Caki2 (cell line): ENCODE data around the gene SCN3A. TPM values are rescaled to one million over a fixed set of nuclear protein-coding genes. Genes with fewer than 3 reads are reported as not detected.

Source experiments
- DNase-seq: peaks from one replicate; pipeline ENCODE4 v3.0.0-alpha.2; 2015; ENCODE audit warnings: low read depth
- in situ Hi-C: cut with HindIII; loops from 2 replicates; pipeline ENCODE4 v1.10.0; 2016; ENCODE audit warnings: low sequenced_read_pairs, low pct_unique_long_range_greater_than_20kb, mixed read lengths
- total RNA-seq: library from RNA; depleted of rRNA; stranded (reverse); fragments of >200 nt; shearing (Covaris generic); gene quantifications from 2 replicates; pipeline ENCODE4 v1.2.3, GENCODE V29; 2014; ENCODE audit warnings: low replicate concordance

SCN3A gene
- total RNA-seq, 1 experiment from 2014 or later, result 0.24 TPM

DNA sequence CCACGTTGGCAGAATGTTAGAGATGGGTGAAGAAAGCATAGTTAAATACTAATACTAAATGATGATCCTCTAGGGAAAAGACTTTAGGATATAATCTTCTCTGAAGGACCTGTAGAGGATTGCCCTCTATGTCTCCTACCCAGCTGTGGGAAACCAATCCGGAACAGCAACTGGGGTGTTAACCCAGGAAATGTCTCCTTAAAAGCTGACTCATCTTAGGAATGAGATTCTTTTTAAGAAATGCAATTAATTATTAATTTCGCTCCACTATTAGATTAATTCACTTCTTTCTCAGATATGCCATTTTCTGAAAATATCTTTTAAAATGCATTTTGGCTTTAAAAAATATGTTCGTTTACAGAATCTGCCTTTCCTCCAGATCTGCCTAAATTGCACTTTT is 7.4 kb downstream of the SCN3A start:
- in situ Hi-C loops, result no loop called here
- peak; percentile 19 for DNase-seq

DNA sequence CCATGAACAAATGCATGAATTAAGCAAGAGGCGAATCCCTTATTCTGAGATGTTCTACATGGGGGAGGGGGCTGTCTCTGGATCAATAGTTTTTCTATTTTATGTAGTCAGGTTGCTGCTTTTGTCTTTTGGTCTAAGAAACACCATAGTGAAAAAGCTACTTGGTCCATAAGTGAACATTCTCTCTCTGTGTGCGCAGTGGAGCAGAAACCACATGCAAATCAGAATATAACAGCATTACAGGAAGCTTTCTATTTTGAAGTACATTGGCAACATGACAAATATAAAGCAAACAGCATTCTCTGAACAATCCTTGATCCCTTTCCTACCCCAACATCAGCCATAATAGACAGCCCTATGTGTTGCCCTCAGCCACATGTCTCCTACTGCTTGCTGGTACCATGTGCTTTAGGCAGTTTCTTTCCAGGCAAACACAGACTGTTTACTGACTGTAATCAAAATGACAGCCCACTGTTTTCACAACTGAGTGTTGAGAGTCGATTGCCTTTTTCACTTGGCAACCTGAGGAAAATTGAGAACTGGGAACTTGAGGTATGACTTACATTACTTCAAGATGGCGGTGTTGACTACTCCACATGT is 10.6 kb downstream of the SCN3A start:
- in situ Hi-C loops, result no loop called here
- no peak for DNase-seq

DNA sequence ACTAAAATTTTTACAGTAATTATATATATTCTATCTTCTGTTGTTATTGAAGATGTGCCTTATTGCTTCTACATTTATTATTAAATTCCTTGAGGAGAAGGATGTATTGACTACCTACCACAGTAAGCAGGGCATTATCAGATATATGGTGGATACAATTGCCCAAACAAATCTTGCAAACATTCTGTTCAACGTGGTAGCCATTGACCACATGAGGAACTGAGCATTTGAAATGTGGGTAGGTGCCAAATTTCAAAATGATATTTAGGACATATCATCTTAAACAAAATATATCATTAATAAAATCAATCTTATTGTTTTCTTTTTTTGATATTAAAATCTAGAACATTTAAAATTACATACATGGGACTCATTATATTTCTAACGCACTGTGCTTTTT is 11.1 kb downstream of the SCN3A start:
- in situ Hi-C loops, result no loop called here
- DNase-seq, result no peak

DNA sequence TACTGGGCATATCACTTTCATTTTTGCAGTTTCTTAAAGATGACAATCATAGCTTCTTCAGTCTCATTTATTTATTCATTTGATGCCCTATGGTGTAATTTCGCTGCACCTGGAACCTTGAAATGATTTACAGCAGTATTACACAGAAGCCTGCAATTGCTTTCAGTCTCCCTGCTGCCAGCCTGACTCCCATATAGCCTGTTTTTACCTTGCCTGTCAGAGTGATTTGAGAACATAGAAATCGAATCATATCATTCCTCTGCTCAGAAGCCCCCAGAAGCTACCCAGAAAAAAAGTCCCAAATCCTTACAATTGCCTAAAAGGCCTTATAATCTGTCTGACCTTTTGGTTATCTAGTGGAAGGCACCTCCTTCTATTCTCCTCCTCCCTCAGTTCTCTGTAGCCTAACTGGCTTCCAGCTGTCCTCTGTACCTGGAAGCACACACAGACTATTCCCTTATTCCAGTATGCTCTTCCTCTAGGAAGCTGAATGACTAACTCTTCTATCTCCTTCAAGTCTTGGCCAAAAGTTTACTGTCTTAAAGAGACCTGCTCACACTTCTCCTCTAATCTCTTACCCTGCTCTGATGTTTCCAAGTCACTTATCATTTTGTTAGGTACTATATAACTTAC is 12.6 kb downstream of the SCN3A start:
- in situ Hi-C loops, result no loop called here
- no peak for DNase-seq

DNA sequence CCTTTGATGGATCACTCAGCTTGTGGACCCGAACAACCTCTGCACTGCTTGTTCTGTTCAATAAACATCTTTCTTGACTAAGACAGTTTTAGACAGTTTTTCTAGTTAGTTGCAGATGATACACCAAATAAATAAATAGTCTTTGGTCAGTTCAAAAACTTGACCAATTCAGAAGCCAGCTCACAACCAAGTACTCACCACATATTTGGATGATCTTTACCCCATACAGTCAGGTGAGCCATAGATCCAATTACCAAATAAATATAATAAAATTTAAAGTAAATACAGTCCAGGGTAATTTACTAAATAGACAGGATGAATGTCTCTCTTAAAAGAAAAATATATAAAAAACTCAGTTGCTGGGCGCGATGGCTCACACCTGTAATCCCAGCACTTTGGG is 18.2 kb downstream of the SCN3A start:
- in situ Hi-C loops, result no loop called here
- DNase-seq, result no peak

DNA sequence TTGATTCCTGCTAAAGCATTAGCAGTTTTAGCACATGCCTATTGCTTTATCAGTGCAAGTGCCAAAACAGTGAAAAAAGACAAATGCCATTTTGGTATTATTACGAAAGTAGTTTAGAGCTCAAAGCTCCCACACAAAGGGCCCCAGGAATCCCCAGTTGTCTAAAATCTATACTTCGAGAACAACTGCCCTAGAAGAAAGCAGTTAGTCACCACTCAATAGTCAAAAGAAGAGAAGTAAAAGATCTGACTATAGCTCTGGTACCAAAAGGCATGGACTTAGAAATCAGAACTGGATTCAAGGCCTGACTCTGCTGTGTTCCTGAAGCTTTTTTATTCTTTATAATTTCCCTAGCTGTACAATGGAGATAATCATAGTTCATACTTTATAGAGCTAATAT is 21.8 kb downstream of the SCN3A start:
- no peak for DNase-seq
- in situ Hi-C loops, result no loop called here

DNA sequence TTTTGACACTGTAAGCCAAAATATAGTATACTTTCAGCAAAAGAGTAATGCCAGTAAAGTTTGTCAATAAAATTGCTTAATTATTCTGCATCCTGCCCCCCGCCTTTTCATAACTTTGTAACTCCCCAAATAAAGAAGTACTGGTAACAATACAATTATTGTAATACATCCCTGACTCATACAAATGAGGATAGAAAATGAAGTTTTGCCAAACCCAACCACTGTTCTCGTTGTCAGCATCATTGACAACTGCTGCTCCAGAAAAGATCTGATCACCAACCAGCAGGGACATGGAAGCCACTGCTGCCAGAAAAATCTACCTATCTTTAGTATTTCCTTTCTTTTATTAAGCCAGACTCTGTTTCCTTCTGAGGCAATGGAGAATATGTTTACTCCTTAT is 27.1 kb downstream of the SCN3A start:
- in situ Hi-C loops, result no loop called here

DNA sequence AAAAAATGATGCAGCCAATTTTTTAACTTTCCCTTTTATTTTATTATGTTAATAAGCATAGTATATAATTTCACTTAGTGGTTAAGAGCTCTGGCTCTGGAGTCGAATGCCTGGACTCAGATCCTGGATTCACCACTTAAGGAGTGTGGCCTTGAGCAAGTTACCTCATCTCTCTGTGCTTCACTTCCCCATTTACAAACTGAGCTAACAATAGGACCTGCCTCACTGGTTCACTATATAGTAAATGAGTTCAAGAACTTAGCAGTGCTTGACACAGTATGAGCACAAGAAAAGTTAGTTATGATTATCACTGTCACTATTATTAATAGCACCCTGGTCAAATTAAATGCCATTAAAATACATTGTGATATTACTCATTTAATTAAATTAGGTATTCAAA is 30.6 kb downstream of the SCN3A start:
- in situ Hi-C loops, result no loop called here

More for the DNA sequence above, 27.1 kb downstream of the SCN3A start:
- no peak for DNase-seq

DNA sequence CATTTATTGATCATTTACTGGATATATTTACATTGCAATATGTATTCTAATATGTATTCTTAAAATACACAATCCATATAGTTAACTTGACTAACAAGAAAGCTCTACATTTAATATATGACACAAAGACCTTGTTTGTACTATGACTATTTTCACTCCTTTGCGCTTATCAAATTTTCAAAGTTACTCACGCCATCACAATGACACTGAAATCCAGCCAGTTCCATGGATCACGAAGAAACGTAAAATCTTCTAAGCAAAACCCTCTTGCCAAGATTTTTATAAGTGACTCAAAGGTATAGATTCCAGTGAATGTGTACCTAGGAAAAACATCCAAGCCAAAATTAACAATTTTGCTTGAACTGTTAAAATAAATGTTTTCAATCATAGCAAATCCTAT is 39.6 kb downstream of the SCN3A start:
- DNase-seq, result no peak
- in situ Hi-C loops, result no loop called here

More for the DNA sequence above, 30.6 kb downstream of the SCN3A start:
- no peak for DNase-seq

DNA sequence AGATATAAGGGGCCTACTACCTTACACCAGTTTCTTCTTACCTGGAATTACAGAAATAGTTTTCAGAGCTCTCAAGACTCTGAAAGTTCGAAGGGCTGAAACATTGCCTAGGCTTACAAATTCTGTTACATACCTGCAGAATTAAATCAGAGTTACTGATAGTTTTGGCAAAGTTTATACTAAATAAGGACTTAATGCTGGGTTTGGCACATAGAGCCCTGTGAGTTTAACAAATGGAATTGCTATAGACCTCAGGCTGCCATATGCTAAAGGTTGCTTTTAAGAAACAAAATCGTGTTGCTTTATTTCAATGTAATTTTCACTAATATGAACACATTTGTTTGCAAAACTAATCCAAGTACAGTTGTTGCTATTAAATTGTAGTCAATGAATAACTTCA is 40.1 kb downstream of the SCN3A start:
- in situ Hi-C loops, result no loop called here

DNA sequence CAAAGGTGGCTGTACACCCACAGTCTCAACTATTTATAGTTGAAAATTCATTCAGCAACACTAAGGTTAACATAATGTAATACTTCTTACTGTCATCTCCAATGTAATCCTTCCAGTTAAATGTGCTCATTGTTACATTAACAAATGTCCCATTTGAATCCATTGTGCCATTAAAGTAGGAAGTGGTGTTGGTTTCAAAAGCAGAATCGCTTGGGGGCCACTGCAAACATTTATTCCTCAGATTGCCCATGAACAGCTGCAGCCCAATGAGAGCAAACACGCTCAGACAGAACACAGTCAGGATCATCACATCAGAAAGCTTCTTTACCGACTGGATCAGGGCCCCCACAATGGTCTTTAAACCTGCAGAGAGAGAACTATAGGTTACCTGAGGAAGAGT is 41.4 kb downstream of the SCN3A start:
- in situ Hi-C loops, result no loop called here
- DNase-seq, result no peak

More for the DNA sequence above, 40.1 kb downstream of the SCN3A start:
- no peak for DNase-seq

DNA sequence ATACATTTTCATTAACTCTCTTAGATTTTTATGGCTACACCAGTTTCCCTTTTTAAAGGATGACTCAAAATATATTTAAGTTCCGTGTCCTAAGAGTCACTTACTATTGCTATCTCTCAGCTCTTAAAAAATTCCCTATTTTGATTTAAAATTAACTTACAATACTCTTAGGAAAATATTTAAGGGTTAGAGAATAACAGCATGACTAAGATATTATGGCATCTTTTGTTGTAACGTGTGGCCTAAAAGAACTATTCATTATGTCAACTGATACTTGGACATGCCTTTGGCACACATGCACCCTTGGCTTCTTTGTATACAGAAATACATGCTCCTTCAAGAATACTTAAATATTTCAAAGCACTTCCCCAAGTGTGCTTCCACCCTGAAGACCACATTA is 42.3 kb downstream of the SCN3A start:
- peak; percentile 56 for DNase-seq
- in situ Hi-C loops, result no loop called here

DNA sequence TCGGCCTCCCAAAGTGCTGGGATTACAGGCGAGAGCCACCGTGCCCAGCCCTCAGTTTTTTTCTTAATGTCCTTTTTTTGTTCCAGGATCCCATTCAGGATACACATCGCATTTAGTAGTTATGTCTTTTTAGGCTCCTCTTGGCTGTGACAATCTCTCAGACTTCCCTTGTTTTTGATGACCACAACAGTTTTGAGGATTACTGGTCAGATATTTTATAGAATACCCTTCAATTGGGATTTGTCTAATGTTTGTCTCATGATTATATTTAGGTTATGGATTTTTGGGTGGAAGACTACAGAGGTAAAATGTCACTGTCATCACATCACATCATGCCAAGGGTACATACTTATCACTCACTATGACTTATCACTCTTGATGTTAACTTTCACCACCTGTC is 46.7 kb downstream of the SCN3A start:
- DNase-seq, result no peak
- in situ Hi-C loops, result no loop called here

DNA sequence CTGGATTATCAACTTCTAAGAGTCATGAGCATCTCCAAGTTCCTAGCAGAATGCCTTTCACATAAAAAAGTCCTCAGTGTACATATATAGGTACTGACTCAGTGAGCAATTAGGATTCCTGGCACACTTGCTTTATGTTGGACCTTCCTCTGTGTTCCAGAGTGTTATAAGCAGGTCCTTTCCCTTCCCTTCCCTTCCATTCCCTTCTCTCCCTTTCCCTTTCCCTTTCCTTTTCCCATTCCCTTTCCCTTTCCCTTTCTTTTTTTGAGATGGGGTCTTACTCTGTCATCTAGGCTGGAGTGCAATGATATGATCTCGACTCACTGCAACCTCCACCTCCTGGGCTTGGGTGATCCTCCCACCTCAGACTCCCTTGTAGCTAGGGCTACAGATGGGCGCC is 48.7 kb downstream of the SCN3A start:
- peak; percentile 6 for DNase-seq
- in situ Hi-C loops, result no loop called here

DNA sequence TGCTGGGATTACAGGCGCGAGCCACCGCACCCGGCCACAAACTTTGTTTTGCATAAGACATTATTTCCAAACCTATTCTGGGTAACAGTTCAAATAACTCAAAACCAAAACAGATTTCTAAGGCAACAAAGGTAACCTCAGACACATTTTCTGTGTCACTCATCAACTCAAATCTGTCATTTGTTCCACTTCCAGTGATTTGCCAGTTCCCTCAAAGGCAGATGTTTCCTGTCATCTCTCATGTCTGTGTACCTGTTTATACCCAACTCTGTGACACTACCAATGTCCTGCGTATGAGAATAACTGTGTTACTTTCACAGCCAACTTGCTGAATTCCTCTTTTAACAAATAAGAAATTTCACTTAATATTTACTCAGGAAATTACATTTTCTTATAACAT is 54.4 kb downstream of the SCN3A start:
- in situ Hi-C loops, result no loop called here
- DNase-seq, result no peak

DNA sequence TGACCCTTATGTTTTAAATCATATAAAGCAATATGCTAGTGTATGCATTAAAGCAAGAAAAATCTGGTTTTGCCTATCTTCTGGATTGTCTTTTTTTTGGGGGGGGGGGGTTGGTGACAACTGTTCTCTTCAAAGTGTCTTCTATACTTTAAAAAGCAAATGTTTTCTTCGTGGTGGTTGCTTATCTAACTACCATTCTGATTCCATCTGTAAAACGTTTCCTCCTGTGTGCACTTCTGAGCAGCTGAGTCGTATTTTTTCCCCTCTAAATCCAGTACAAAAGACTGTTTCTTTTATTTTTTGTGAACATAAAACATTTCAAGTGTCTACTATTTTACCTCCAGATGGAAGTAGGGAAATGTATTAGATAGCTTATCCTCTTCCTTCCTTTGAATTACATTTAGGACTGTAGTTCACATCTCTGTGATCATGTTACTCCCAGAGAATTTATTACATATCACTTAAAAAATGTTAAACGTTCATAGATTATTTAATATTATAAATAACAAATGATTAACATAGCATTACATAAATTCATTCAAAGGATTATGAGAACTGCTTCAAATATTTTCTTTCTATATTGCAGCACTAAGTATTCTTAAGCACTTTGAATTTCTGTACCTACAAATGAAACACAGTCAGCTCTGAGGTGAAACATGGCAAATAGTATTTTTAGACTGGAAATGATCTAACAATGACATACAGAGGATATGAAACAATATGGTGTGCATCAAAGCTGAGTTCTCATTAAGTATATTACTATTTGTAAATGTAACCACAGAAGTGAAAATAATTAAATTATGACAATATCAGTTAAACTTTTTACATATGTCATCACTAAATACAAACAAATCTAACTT is 56.4 kb downstream of the SCN3A start:
- in situ Hi-C loops, result no loop called here
- DNase-seq, result no peak

DNA sequence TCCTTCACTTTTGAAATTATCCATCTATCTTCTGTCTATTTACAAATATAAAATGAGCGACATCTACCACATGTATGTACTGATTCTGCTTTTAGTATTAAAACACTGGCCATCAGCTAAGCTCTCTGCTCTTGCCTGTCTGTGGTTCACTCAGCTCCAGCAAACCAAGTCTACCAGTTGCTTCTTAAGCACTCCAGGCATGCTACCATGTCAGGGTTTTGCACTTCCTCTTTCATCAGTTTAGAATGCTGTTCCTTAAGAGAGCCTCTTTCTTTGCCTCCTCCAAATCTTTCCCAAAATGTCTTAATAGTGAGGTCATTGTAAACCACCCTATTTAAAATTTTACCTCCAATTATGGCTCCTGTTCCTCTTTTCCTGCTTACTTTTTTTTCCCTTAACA is 59.5 kb downstream of the SCN3A start:
- in situ Hi-C loops, result no loop called here

DNA sequence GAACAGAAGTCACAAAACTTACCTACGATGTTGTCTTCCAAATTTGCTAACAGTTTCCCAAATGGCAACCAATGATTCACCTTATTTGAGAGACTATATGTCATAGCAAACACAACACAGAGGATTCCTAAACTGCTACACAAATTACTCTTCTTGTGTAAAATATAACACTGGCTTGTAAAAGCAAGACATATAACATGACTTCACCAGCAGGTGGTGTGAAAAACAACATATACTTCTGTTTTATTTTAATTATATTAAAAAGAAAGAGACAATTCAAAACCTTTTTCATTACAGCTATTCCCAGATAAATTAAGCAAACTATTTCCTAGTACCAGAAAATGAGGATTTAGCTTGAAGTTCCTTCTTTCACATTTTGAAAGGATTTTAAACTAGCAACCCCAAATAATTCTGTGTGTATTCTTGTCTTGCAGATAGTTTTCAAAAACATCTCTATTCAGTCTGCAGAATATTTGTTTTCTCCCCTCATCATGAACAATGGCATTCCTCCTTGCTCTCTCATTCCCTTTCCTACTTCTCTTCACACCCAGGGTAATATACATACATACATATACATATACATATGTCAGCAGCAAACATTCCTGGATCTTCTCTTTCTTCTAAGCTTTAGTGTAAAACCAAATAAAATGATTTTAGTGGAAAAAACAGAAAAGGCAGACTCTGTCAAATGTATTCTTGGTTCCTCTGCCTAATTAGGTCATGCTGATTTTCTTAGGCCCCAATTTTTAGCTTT is 62.1 kb downstream of the SCN3A start:
- no peak for DNase-seq
- in situ Hi-C loops, result no loop called here

More for the DNA sequence above, 59.5 kb downstream of the SCN3A start:
- DNase-seq, result no peak

DNA sequence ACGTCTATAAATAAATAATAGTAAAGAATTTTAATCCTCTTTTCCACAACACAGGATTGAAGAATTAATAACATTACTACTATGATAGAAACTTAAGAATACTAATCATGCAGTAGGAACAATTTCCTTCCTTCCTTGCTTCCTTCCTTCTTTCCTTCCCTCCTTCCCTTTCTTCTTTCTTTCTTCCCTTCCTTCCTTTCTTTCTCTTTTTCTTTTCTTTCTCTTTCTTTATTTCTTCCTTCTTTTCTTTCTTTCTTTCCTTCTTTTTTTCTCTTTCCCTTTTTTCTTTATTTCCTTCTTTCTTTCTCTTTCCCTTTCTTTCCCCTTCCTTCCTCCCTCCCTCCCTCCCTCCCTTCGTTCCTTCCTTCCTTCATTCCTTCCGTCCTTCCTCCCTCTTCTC is 77.6 kb downstream of the SCN3A start:
- in situ Hi-C loops, result no loop called here
- no peak for DNase-seq
